HG03354 (cell line): ENCODE measurements around the gene HOXD4.

Experiments used
- ATAC-seq: cut with Tn5 transposase; IDR thresholded peaks from one replicate; pipeline ENCODE4 v1.9.1; 2021; ENCODE audit warnings: mild to moderate bottlenecking; ENCODE audit not compliant: unreplicated experiment, poor library complexity, severe bottlenecking

HOXD4 gene

DNA sequence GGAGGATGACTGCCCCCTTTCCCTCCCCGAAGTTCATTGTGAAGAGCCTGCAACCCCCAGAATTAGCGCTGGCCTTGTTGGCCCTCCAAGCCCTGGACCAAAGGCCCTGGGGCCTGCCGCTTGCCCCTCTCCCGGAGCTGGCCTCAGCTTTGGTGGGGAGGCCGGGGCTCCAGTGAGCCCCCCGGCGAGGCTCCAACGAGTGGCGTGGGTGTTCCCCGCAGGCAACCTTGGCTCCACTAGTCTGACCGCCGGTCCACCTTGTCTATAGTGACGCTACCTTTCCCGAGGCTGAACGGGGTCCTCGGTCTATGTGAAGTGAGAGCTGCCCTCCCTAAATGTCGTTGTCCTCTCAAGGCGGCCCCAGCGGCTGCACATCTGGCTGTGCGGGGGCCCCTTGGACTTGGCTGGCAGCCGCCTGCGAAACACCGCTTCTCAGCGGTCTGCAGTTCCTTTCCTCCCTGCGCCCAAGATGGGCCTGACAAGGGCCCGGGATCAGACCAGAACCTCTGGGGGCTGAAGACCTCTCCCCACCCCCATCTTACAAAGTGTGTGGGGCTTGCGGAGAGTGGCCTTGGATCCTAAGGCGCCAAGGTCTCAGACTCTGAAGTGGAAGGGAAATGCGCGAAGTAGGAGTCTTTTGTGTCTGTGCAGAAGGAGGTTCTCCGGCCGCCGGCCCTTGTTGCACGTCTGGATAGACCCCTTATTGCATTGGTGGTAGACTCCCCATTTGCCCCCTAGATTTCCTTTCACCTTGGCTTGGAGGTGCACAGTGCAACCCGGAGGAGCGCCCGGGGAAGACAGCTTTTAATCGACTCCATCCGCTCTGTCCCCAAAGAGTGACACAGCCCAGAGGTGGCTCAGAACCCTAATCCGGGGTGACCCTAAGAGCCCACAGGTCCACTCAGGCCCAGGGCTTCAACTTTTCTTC is 38.7 kb upstream of the HOXD4 start:
- ATAC-seq = no peak

DNA sequence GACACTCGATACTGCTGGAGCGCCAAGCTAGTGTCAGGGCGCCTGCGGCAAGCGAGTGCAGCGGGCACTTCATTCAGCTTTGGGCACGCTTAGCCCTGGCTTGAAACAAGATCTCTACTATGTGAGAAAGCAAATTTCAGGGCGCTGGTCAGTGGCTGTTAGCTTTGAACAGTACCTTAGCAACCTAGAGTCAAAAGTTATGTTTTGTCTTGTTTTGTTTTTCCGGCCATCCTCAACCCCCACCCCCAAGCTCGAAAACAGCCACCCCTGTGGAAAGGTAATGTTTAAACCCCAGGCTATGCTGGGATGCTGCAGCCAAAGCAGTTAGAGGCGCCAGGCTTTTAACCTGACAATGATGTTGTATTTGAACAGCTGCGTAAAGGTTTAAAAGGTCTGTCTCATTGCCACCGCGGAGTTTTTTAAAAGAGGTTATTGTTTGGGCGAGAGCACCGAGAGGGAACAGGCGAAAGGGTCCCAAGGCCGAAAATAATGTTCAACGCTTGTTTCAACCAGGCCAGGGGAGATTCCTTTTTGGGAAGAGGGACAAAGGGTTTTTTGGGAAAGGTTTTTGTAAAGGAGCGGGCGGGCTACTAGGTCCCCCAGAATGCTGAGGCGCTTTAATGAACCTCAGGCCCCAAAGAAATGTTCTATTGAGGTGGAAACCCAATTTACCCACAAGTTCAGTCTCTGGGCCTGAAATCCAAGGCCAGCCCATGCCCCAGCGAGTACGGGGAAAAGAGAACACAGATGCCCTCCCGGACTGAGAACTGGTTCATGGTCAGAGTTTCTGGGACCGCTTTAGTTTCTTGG is 37.0 kb upstream of the HOXD4 start:
- no peak for ATAC-seq

DNA sequence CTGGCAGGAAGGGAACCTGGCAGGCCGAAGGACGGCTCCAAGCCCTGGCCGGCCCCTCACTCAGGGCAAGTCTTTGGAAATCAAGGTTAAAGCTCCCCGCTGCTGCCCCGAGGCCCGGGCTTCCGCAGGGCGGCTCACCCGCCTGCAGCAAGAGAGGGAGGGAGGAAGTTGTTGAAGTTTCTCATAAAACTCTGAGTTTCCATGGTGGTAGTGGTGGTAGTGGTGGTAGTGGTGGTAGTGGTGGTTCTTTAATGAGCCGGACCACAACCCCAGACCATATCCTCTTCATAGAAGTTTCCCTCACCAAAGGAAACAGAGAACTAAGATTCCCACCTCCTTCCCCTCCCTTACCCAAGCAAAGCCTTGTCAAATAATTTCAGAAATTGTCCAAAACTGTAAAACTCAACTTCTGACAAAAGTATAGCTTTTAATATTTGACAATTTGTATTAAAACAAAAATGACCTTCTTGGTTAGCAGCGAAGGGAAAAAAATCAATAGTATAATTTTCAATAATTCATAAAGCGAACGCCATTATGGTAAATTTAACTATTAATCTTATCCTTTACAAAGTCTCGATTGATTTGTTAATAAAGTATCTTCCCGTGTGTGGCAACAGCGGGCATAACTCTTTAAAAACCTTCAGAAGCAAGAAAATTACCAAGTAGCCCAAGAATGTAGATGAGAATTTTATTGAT is 36.3 kb upstream of the HOXD4 start:
- ATAC-seq = no peak

DNA sequence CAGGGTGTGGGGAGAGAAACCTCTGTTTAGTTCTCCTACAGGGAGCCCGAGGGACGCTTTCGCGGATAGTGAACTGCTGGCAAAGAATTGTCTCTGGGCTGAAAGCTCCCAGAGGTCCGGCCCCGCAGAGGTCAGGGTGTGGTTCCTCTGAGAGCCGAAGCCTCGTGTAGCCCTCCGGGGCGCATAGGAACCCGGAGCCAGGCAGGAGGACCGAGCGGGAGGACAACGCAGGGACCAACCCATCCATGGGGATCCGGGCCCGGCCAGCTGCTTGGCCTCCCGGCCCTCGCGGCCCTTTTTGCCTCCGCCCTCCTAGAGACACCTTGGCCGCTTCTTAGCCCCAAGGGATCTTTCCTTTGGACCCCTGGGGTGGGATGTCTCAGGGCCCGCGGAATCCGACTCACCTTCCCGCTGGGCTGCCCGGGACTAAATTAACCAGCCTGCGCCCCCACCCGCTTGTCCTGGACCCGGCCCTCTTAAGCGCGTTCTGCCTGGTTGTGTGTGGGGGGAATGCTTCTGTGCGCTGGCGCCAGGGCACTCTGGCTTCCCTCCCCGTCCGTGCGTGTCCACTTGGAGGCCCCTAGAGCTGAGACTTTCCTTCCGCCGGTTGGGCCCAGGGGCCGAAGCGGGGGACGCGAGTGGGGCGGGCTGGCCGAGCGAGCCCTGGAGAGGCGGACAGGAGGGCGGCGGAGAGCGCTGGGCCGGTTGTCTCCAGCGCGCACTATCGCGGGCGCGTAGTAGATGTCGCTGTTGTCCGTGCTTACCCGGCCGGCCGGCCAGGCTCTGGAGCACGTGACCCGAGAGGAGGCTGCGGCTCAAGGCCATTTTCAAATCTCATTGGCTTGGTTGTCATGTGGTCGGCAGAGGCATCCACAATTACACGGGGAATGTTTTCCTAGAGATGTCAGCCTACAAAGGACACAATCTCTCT is 35.2 kb upstream of the HOXD4 start, which contains the start of gene HOXD10:
Gene HOXD10 (plus strand): TSS at position 896 of the 931 bp plus-strand sequence. CDS start 56 bp downstream, outside the sequence.
- no peak for ATAC-seq

DNA sequence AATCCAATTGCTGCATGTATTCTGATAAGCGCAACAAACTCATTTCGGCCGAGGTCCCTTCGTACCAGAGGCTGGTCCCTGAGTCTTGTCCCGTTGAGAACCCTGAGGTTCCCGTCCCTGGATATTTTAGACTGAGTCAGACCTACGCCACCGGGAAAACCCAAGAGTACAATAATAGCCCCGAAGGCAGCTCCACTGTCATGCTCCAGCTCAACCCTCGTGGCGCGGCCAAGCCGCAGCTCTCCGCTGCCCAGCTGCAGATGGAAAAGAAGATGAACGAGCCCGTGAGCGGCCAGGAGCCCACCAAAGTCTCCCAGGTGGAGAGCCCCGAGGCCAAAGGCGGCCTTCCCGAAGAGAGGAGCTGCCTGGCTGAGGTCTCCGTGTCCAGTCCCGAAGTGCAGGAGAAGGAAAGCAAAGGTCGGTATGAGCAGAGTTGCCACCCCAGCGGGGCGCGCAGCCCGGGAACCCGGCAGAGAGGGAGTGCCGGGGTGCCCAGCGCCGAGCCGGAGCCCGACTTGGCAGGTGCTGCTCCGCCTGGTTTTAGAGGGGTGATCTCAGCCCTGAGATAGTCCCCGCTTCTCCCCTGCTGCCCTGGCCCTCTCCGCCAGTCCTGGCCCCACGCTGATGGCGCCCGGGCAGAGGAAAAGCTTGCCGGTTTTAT is 34.1 kb upstream of the HOXD4 start:
- no peak for ATAC-seq

DNA sequence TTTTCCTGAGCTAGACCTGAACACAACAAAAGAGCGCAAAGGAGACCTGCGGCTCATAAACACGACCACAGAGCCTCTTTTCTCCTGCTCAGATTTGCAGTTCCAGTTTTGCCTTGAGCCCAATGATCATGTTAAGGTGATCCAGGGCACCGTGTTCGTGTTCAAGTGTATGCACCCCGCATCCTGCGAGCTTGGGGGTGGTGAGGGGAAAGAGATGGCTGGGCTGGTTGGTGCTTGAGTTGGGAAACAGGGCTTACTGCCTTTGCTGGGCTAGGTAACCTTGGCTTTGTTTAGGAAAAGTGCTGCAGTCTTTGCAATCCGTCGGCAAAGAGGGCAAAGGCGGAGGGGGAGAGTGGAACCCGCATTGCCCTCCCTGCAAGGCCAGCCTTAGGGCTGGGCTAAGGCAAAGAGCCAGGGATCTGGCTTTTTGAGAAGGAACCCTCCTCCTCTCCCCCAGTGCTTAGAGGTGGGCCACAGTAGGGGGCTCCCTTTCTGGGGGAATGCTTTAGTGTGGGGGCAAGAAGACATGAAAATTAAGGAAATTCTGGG is 33.5 kb upstream of the HOXD4 start:
- ATAC-seq = no peak

DNA sequence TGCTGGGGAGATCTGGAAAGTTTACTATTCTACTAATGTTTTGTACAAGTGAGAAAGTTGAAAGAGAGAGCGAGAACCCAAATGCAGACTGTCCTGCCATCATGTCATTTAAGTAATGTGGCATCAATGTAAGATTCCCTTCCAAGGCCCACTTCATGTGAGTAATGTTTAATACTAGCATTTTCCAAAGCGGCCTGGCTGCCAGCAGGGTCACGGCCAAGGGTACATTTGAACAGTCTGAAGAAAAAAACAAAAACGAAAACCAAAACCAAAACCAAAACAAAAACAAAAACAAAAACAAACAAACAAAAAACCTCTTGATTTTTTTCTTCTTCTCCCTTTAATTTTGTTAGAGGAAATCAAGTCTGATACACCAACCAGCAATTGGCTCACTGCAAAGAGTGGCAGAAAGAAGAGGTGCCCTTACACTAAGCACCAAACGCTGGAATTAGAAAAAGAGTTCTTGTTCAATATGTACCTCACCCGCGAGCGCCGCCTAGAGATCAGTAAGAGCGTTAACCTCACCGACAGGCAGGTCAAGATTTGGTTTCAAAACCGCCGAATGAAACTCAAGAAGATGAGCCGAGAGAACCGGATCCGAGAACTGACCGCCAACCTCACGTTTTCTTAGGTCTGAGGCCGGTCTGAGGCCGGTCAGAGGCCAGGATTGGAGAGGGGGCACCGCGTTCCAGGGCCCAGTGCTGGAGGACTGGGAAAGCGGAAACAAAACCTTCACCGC is 32.6 kb upstream of the HOXD4 start:
- ATAC-seq = no peak

DNA sequence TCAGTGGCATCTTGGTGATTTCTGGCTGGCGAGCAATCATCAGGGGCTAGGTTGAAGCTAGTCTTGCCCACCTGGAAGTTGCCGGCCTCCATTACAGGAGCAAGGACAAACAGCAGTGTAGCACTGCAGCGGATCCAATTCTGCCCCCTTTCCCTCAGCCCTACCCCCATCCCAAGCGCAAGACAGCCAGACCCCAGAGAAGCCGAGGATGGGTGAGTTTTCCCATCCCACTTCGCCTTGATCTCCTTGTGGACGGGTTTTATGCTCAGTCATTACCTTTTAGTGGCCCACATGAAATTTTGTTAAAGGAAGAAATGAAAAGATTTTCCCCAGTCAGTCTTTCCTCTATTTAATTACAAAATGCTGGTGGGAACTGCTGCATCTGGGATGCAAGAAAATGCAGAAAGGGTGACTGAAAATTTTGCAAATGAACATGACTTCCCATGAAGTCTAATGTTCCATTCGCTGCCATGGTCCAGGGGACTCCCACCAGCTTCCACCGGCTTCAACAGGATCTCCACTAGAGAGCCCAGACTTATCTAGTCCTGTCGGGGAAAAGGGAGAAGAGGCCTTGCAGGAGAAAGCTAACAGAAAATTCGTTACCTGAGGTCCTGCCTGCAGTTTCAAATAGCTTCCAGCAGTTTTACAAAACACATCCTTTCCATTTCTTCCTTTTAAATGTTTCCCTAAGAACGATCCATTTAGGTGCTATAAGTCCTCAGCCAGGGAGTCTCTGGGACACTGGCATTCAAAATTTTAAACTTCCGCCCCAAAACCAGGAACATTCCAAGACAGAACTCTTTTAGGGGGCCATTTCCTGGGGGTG is 30.8 kb upstream of the HOXD4 start:
- no peak for ATAC-seq

DNA sequence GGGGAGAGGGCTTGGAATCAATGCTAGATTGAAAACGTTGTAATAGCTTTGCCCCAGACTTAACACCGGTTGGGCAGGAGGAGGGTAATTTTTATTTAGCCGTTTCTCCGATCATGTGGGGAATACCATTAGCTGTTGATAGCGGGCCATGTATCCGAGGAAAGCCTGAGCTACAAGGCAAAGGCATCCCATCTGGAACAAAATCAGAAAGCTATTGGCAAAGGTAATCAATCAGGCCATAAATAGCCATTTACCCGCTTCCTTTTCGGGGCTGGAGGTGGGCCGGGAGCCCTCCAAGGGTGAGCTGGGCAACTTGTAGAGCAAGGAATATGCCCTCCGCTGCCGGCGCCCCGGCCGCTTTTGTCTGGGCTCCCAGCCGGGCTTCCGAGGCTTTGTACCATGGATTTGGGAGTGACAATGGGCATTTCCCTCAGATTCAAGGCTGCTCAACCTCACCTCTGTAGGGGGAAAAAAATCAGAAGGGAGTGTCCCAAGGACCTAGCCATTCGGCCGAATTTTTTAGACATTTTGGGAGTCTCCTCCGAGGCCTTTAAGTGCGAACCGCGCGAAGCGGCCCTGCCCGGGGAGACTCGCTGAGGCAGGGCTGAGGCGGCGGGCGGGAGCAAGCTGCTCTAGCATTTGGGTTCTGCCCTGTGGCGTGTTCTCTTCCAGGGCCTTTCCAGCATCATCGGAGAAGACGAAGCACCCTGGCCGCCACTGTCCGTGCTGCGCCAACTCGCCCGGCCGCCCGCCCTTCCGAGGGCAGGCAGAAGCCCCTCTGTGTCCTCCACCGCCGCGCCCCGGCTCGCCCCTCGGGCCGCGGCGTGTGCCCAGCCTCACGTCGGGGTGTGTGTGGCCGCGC is 29.9 kb upstream of the HOXD4 start:
- ATAC-seq = no peak

DNA sequence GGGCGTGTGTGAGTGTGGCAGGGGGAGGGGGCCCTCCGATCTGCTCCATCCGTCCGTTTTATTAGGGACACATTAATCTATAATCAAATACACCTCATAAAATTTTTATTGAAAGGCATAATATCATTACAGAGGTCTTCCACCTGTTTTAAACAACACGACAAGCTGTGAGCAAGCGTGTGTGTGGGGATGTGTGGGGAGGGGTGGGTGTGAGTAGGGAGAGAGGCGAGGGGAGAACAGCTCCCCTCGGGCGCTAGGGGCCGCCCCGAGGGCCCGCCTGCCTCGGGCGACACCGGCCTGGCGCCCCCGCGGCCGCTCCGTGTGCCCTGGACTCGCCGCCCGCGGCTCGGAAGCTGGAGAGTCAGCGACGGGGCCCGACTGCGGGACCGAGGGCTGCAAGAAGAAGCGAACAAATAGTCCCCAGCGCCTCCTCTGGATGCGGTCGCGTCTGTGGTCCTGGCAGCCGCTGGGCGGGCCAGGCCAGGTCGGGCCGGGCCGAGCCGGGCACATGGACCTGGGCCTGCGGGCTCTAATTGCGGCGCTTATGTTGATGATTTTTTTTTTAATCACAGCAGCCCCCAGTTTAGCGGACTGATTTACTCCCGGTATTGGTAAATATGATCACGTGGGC is 29.2 kb upstream of the HOXD4 start:
- no peak for ATAC-seq

DNA sequence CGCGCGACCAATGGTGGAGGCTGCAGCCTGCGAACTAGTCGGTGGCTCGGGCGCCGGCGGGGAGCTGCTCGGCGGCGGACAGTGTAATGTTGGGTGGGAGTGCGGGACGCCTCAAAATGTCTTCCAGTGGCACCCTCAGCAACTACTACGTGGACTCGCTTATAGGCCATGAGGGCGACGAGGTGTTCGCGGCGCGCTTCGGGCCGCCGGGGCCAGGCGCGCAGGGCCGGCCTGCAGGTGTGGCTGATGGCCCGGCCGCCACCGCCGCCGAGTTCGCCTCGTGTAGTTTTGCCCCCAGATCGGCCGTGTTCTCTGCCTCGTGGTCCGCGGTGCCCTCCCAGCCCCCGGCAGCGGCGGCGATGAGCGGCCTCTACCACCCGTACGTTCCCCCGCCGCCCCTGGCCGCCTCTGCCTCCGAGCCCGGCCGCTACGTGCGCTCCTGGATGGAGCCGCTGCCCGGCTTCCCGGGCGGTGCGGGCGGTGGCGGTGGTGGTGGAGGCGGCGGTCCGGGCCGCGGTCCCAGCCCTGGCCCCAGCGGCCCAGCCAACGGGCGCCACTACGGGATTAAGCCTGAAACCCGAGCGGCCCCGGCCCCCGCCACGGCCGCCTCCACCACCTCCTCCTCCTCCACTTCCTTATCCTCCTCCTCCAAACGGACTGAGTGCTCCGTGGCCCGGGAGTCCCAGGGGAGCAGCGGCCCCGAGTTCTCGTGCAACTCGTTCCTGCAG is 28.5 kb upstream of the HOXD4 start, which contains the start of gene HOXD9:
Gene HOXD9 (plus strand): TSS at position 37 of the 728 bp plus-strand sequence. CDS start 50 bp downstream, at position 87.
- ATAC-seq = no peak

DNA sequence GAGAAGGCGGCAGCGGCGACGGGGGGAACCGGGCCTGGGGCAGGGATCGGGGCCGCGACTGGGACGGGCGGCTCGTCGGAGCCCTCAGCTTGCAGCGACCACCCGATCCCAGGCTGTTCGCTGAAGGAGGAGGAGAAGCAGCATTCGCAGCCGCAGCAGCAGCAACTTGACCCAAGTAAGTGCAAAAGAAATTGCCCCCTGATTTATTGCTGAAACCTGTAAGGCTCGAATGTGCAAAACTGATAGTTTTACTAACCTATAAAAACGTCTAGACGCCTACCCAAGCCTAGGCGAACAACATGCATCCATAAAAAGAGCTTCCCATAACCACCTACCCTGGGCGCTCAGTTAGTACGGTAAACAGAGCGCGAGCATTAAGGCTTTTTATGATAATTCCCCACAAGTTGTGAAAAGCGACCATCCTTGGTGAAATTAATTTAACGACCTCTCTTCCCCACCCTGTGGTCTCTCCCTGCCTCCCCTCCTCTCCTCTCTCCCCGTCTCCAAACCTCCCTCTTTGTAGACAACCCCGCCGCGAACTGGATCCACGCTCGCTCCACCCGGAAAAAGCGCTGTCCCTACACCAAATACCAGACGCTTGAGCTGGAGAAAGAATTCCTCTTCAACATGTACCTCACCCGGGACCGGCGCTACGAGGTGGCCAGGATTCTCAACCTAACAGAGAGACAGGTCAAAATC is 27.8 kb upstream of the HOXD4 start:
- ATAC-seq = no peak

DNA sequence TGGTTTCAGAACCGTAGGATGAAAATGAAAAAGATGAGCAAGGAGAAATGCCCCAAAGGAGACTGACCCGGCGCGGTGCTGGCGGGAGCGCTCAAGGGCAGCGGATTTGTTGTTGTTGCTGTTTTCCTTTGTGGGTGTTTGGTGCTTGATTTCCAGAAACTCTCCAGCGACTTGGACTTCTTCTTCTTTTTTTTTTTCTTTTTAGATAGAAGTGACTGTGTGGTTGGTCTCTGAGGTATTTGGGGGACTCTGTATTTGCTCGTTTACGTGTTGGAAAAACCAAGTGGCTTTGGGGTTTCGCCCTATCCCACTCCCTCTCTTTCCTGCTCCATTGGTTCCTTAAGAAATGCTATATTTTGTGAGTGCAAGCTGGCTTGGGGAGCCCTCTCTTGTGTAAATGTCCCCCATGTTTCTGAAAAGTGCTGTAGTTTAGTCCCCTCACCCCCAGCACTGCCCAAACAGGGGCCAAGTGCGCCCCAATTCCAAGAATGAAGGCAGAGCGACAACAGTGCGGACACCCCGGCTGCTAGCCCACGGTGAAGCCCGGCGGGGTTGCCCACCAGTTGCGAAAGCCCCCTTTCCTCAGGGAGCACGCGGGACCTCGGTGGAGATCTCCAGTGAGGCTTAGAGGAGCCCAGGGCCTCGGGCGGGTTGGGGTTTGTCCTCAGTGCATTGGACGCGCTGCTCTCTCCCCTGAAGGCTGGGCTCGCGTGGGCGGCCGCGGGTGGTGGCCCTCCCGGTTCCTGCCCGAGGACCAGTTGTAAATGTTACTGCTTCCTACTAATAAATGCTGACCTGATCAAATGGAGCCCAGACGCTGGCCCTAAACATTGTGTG is 27.0 kb upstream of the HOXD4 start:
- ATAC-seq = no peak
